C4-2B (cell line): Measurements from ENCODE around the gene RNF123.

ENCODE experiments used
- H3K27ac ChIP-seq: fragments of 450-650 bp; 2 replicates; pipeline ENCODE4 v1.5.1; 2017
- ZFX ChIP-seq: fragments of 450-650 bp; IDR thresholded peaks from 2 replicates; pipeline ENCODE4 v1.6.1; 2017
- TF ChIP-seq, protein P1 (sequence below): fragments of 450-650 bp; conservative IDR thresholded peaks from 2 replicates; pipeline ENCODE4 v1.5.1; 2017; ENCODE audit warnings: mild to moderate bottlenecking

The RNF123 gene

DNA sequence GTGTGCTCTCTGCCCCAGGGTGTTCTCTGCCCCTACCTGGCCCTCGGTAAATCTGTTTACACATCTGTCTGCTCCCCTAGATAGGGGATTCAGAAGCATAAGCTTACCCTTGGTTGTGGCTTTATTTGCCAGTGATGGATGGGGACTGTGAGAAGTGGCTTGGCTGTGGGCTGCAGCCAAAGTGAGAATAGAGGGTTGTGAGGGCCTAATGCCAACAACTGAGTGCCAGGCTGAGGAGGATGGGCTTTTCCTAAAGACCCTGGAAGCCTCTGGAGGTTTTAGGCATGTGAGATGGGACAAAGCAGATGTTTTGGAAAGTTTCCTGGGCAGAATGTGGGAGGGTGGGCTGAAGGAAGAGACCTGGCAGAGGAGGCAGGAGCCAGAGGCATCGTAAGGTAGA, 30.6 kb upstream of the RNF123 start:
- TF ChIP-seq, protein P1, sequence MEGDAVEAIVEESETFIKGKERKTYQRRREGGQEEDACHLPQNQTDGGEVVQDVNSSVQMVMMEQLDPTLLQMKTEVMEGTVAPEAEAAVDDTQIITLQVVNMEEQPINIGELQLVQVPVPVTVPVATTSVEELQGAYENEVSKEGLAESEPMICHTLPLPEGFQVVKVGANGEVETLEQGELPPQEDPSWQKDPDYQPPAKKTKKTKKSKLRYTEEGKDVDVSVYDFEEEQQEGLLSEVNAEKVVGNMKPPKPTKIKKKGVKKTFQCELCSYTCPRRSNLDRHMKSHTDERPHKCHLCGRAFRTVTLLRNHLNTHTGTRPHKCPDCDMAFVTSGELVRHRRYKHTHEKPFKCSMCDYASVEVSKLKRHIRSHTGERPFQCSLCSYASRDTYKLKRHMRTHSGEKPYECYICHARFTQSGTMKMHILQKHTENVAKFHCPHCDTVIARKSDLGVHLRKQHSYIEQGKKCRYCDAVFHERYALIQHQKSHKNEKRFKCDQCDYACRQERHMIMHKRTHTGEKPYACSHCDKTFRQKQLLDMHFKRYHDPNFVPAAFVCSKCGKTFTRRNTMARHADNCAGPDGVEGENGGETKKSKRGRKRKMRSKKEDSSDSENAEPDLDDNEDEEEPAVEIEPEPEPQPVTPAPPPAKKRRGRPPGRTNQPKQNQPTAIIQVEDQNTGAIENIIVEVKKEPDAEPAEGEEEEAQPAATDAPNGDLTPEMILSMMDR: no peak
- no peak for TF ChIP-seq ZFX
- H3K27ac ChIP-seq: no peak overlapping the region

DNA sequence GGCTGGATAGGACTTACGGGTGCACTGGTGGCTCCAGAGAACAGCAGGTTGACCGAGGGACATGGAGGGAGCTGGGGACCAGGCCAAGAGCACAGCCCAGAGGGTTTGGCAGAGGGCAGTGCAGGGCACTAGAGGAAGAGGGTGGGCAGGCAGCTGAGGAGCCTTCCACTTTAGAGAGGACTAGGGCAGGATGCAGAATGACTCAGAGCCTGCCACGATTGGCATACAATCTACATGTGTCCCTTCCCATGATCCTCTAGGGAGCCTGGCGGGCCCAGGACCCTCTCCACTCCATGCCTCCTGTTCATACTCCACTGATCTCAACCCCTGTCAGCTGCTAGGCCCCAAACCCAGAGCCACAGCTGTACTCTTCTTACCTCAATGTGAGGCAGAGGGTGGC, 29.6 kb upstream of the RNF123 start:
- H3K27ac ChIP-seq: no peak overlapping the region
- TF ChIP-seq ZFX: no peak
- TF ChIP-seq, protein P1: no peak

DNA sequence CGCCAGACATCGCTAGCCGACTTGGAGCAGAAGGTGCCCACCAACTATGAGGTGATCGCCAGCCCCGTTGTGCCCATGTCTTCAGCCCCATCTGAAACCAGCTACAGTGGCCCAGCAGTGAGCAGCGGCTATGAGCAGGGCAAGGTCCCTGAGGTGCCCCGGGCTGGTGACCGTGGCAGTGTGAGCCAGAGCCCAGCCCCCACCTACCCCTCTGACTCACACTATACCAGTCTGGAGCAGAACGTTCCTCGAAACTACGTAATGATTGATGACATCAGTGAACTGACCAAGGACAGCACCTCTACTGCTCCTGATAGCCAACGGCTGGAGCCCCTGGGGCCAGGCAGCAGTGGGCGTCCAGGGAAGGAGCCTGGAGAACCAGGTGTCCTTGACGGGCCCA, 28.1 kb upstream of the RNF123 start:
- TF ChIP-seq, protein P1: no peak
- TF ChIP-seq ZFX: no peak
- H3K27ac ChIP-seq: no peak overlapping the region

DNA sequence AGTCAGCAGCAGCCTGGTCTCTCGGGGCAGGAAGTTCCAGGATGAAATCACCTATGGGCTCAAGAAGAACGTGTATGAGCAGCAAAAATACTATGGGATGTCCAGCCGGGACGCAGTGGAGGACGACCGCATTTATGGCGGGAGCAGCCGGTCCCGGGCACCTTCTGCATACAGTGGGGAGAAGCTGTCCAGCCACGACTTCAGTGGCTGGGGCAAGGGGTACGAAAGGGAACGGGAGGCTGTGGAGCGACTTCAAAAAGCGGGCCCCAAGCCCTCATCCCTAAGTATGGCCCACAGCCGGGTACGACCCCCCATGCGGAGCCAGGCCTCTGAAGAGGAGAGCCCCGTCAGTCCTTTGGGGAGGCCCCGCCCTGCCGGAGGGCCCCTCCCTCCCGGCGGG, 27.3 kb upstream of the RNF123 start:
- TF ChIP-seq, protein P1: no peak
- TF ChIP-seq ZFX: no peak
- H3K27ac ChIP-seq: no peak overlapping the region

DNA sequence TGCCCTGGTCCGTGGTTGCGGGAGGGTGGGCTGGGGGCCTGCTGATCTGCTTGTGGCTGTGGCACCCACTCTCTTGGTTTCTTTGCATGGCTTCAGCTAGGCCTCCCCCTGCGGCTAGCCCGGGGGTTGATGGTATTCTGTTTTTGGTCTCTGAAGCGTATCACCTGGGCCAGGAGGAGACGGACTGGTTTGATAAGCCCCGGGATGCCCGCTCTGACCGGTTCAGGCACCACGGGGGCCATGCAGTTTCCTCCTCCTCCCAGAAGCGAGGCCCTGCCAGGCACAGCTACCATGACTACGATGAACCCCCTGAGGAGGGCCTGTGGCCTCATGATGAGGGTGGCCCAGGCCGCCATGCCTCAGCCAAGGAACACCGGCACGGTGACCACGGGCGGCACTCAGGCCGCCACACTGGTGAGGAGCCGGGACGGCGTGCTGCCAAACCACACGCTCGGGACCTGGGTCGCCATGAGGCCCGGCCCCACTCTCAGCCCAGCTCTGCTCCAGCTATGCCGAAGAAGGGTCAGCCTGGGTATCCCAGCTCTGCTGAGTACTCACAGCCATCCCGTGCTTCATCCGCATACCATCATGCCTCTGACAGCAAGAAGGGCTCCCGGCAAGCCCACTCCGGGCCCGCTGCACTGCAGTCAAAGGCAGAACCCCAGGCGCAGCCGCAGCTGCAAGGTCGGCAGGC, 26.5 kb upstream of the RNF123 start:
- TF ChIP-seq ZFX: no peak
- TF ChIP-seq, protein P1: no peak
- no peak overlapping the region for H3K27ac ChIP-seq

DNA sequence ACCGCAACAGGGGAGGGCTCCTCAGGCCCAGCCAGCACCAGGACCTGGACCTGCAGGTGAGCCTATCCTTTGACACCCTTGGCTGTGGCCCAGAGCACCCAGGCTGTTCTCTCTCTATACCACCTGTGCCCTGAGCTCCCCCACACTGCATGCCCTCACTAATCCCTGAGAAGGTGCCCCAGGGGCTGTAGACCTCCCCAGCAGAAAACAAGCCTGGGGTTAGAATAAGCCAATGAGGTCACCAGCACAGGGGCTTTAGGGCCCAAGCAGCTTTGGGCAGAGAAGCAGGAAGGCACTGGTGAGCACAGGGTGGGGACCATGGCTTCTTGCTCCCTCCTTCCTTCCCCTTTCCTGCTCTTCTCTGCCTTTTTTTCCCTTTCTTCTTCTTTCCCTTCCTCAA, 25.5 kb upstream of the RNF123 start:
- no peak overlapping the region for H3K27ac ChIP-seq
- no peak for TF ChIP-seq ZFX
- TF ChIP-seq, protein P1: no peak

DNA sequence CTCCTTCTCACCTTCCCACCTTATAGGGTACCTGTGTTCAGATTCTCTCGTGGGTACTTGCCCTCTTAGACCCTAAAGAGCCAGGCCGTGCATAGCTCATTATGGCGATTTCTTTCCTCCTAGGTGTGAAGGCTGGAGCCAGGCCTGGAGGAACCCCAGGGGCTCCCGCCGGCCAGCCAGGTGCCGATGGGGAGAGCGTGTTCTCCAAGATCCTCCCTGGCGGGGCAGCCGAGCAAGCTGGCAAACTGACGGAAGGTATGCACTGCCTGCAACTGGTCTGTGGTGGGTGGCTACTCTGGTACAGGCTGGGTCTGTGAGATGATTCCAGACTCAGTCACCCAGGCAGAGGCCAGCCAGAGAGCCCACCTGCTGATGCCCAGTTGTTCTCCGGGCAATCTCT, 25.1 kb upstream of the RNF123 start:
- no peak for TF ChIP-seq ZFX
- TF ChIP-seq, protein P1: no peak
- no peak overlapping the region for H3K27ac ChIP-seq
